ENCODE data around the gene RNASET2. TPM values are rescaled to one million over a fixed set of nuclear protein-coding genes. Genes with fewer than 3 reads are reported as not detected.

The RNASET2 gene
- total RNA-seq, 4 donors from 2014 or later = 65.6 to 169 (median 81.4) TPM

DNA sequence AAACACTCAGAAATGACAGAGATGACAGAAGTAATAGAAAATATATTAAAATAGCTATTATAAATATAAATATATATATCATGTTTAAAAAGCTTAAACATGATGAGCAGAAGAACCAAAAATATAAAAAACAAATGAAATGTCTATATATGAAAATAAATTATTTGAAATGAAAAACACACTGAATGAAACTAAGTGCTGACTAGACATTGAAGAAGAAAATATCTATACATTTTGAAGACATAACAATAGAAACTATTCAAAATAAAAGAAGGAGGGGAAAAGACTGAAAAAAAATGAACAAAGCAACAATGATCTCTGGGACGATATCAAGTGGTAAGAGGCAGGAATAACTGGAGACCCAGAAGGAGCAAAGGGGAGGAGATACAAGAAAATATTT, 76.8 kb downstream of the RNASET2 start:
- Histone ChIP-seq H3K36me3 (no peaks in the 10 kb centered on the region), H3K27ac (no peak overlapping the region), H3K4me1 (no peaks in the 10 kb centered on the region), H3K27me3 (no peaks in the 10 kb centered on the region), H3K4me3 (no peak overlapping the region), H3K9me3 (no peaks in the 10 kb centered on the region)
- no peak for TF ChIP-seq POLR2A (IDR thresholded peaks at IDR 0.05)
- TF ChIP-seq, protein P1, sequence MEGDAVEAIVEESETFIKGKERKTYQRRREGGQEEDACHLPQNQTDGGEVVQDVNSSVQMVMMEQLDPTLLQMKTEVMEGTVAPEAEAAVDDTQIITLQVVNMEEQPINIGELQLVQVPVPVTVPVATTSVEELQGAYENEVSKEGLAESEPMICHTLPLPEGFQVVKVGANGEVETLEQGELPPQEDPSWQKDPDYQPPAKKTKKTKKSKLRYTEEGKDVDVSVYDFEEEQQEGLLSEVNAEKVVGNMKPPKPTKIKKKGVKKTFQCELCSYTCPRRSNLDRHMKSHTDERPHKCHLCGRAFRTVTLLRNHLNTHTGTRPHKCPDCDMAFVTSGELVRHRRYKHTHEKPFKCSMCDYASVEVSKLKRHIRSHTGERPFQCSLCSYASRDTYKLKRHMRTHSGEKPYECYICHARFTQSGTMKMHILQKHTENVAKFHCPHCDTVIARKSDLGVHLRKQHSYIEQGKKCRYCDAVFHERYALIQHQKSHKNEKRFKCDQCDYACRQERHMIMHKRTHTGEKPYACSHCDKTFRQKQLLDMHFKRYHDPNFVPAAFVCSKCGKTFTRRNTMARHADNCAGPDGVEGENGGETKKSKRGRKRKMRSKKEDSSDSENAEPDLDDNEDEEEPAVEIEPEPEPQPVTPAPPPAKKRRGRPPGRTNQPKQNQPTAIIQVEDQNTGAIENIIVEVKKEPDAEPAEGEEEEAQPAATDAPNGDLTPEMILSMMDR (IDR thresholded peaks at IDR 0.05) = no peak
- DNase-seq = no peak

Small RNA genes lying within 50 kb of the gene (small RNA-seq; reads per million reads assigned to genes)
- 0 reads per million in 2 donors for gene MIR3939

Other genes with a start within 250 kb of the RNASET2 start
- 10 to 100 TPM; 28.2 to 37.1 (median 32.7) TPM for gene CEP43, start 42.8 kb upstream of the RNASET2 start, total RNA-seq
- 1 to 10 TPM in 1 of 4 donors, under 1 TPM in 1, not detected in 2; 0.67 to 5.0 TPM for gene CCR6, start 166.5 kb upstream of the RNASET2 start, total RNA-seq
- not detected for gene GPR31, start 201.4 kb upstream of the RNASET2 start, total RNA-seq

Measured in Peyer's patch (tissue), 4 donors.